Sigmoid colon (tissue), 7 donors: ENCODE results near the gene RUNDC3A. TPM values are rescaled to one million over a fixed set of nuclear protein-coding genes. Genes with fewer than 3 reads are reported as not detected.

Source experiments
- DNase-seq: peaks from one replicate; pipeline ENCODE4 v3.0.0-alpha.2; 2019
- H3K27ac ChIP-seq, 4 donors: fragments of 200-600 bp; sonication (generic); one replicate each; pipeline ENCODE4 v1.5.1; 2016 to 2019; ENCODE audit warnings: mild to moderate bottlenecking in 1 of 4
- H3K27me3 ChIP-seq, 3 donors: fragments of 200-600 bp; sonication (generic); one replicate each; pipeline ENCODE4 v1.5.1; 2019; ENCODE audit warnings: mild to moderate bottlenecking in 1 of 3
- H3K36me3 ChIP-seq, 4 donors: fragments of 200-600 bp; sonication (generic); one replicate each; pipeline ENCODE4 v1.5.1; 2016 to 2019
- H3K4me1 ChIP-seq, 4 donors: fragments of 200-600 bp; sonication (generic); one replicate each; pipeline ENCODE4 v1.5.1; 2017 to 2019
- H3K4me3 ChIP-seq, 4 donors: fragments of 200-600 bp; sonication (generic); one replicate each; pipeline ENCODE4 v1.5.1; 2017 to 2019; ENCODE audit warnings: mild to moderate bottlenecking in 2 of 4, moderate library complexity in 1 of 4
- H3K9me3 ChIP-seq, 4 donors: fragments of 200-600 bp in 3 of 4; sonication (generic) in 3 of 4; one replicate each; pipeline versions ENCODE4 v1.5.1 to v1.6.1; 2013 to 2019
- CTCF ChIP-seq, 4 experiments: fragments of 450-650 bp in 3 of 4; fragments of 200-600 bp in 1 of 4; IDR thresholded peaks; one replicate each; pipeline ENCODE4 v1.5.1; 2016 to 2019; ENCODE audit warnings: antibody characterized with exemption in 4 of 4, mild to moderate bottlenecking in 3 of 4, moderate library complexity in 2 of 4
- EP300 ChIP-seq, 4 donors: sonication (generic); formaldehyde crosslinking; IDR thresholded peaks; one replicate each; pipeline ENCODE4 v1.6.1; 2017; ENCODE audit warnings: antibody characterized with exemption in 4 of 4
- POLR2A ChIP-seq, 2 donors: fragments of 450-650 bp; IDR thresholded peaks; one replicate each; pipeline ENCODE4 v1.6.1; 2016; ENCODE audit warnings: antibody characterized with exemption in 2 of 2, mild to moderate bottlenecking in 2 of 2, moderate library complexity in 2 of 2
- POLR2AphosphoS5 ChIP-seq, 4 donors: sonication (generic); formaldehyde crosslinking; IDR thresholded peaks; one replicate each; pipeline ENCODE4 v1.6.1; 2017; ENCODE audit warnings: antibody characterized with exemption in 4 of 4
- WGBS, 2 donors: extraction: QIAGEN DNeasy Blood & Tissue Kit; methylation state at CpG; one replicate each; pipeline ENCODE4 v1.1.7; 2013; 5-methylcytosine and 5-hydroxymethylcytosine counted together
- intact Hi-C: fragments of 100-400 bp; cut with DNase I; formaldehyde crosslinking; loops from one replicate; pipeline ENCODE4 v1.15.1; 2023
- polyA plus RNA-seq, 3 donors: library from polyadenylated mRNA; stranded (reverse); fragments of 200-250 nt; gene quantifications; one replicate each; pipeline ENCODE4 v1.2.3, GENCODE V29; 2013
- total RNA-seq, 4 donors: library from RNA; depleted of rRNA; stranded (reverse); fragments of >200 nt; gene quantifications; one replicate each; pipeline ENCODE4 v1.1.0, GENCODE V29; 2016
- donor health status: healthy with polysubstance abuse.
- donor health status: Bipolar disorder and iron deficiency.
- donor health status: healthy.

RUNDC3A gene
- total and polyA plus RNA-seq, 7 donors = 0.46 to 10.5 (median 2.5) TPM

- H3K9me3 ChIP-seq = no peaks in the 10 kb centered on the region
- WGBS, 2 donors = 57 to 80% methylated on average over 4 of the region's 4 CpGs
- H3K27ac ChIP-seq = no peak overlapping the region
- H3K4me3 ChIP-seq = no peak overlapping the region
- DNase-seq = no peak
- peaks cover 0 to 10% (median 5%) of the 10 kb centered on the region in 4 donors for H3K4me1 ChIP-seq
- intact Hi-C loops = no loop called here
- H3K36me3 ChIP-seq = no peaks in the 10 kb centered on the region
- TF ChIP-seq POLR2A (IDR thresholded peaks at IDR 0.05) (no peak), CTCF (IDR thresholded peaks at IDR 0.05) (no peak), POLR2AphosphoS5 (IDR thresholded peaks at IDR 0.05) (no peak), EP300 (IDR thresholded peaks at IDR 0.05) (no peak)
- peaks cover 0 to 1% (median 0%) of the 10 kb centered on the region in 3 donors for H3K27me3 ChIP-seq
Observed at GRCh38 chr17:44277976-44278375, 30.4 kb upstream of the RUNDC3A start.

GRCh38 chr17:44279346-44279665 is 29.1 kb upstream of the RUNDC3A start:
- no peak overlapping the region for H3K4me3 ChIP-seq
- intact Hi-C loops = no loop called here
- H3K27ac ChIP-seq = no peak overlapping the region
- H3K36me3 ChIP-seq = no peaks in the 10 kb centered on the region
- no peak for TF ChIP-seq EP300 (IDR thresholded peaks at IDR 0.05)
- peaks cover 0 to 10% (median 5%) of the 10 kb centered on the region in 4 donors for H3K4me1 ChIP-seq
- no peaks in the 10 kb centered on the region for H3K27me3 ChIP-seq
- no peak for DNase-seq
- 92 to 94% methylated on average over 2 of the region's 2 CpGs for WGBS, 2 donors
- no peaks in the 10 kb centered on the region for H3K9me3 ChIP-seq

- WGBS, 2 donors = 35 to 37% methylated on average over 20 of the region's 20 CpGs
Observed at GRCh38 chr17:44279666-44280391, 28.6 kb upstream of the RUNDC3A start.

GRCh38 chr17:44280392-44280937 is 27.9 kb upstream of the RUNDC3A start:
- Histone ChIP-seq H3K4me3 (no peak overlapping the region), H3K4me1 (peaks cover 0 to 10% (median 5%) of the 10 kb centered on the region in 4 donors), H3K27me3 (no peaks in the 10 kb centered on the region), H3K36me3 (no peaks in the 10 kb centered on the region), H3K27ac (peak overlapping the region in 1 of 4 donors; percentile 3), H3K9me3 (no peaks in the 10 kb centered on the region)
- intact Hi-C loops = no loop called here
- WGBS, 2 donors = 75 to 81% methylated on average over 12 of the region's 12 CpGs
- DNase-seq = no peak
- TF ChIP-seq POLR2A (IDR thresholded peaks at IDR 0.05) (no peak), CTCF (IDR thresholded peaks at IDR 0.05) (no peak), EP300 (IDR thresholded peaks at IDR 0.05) (no peak), POLR2AphosphoS5 (IDR thresholded peaks at IDR 0.05) (no peak)

More at GRCh38 chr17:44279666-44280391, 28.6 kb upstream of the RUNDC3A start:
- H3K27me3 ChIP-seq = no peaks in the 10 kb centered on the region
- H3K9me3 ChIP-seq = no peaks in the 10 kb centered on the region
- DNase-seq = peak; percentile 82
- H3K36me3 ChIP-seq = no peaks in the 10 kb centered on the region
- TF ChIP-seq CTCF (IDR thresholded peaks at IDR 0.05) (no peak), POLR2AphosphoS5 (IDR thresholded peaks at IDR 0.05) (no peak), EP300 (IDR thresholded peaks at IDR 0.05) (no peak), POLR2A (IDR thresholded peaks at IDR 0.05) (no peak)
- no peak overlapping the region for H3K4me3 ChIP-seq
- H3K4me1 ChIP-seq = peaks cover 0 to 10% (median 5%) of the 10 kb centered on the region in 4 donors
- intact Hi-C loops = no loop called here
- H3K27ac ChIP-seq = peak overlapping the region in 2 of 4 donors; percentile 3 to 25

- WGBS, 2 donors = 94 to 97% methylated on average over 2 of the region's 2 CpGs
- DNase-seq = no peak
- Histone ChIP-seq H3K9me3 (no peaks in the 10 kb centered on the region), H3K4me1 (peaks cover 0 to 10% (median 5%) of the 10 kb centered on the region in 4 donors), H3K27me3 (no peaks in the 10 kb centered on the region), H3K36me3 (no peaks in the 10 kb centered on the region), H3K27ac (no peak overlapping the region), H3K4me3 (no peak overlapping the region)
- TF ChIP-seq POLR2A (IDR thresholded peaks at IDR 0.05) = no peak
- no peak for TF ChIP-seq POLR2AphosphoS5 (IDR thresholded peaks at IDR 0.05)
- no peak for TF ChIP-seq EP300 (IDR thresholded peaks at IDR 0.05)
- TF ChIP-seq CTCF (IDR thresholded peaks at IDR 0.05) = no peak
- intact Hi-C loops = no loop called here
Observed at GRCh38 chr17:44281570-44281969, 26.8 kb upstream of the RUNDC3A start.
